GM12864 (cell line): ENCODE results near the gene ANO3.

Source experiments
- DNase-seq: peaks from one replicate; pipeline ENCODE4 v3.0.0-alpha.2; 2011; ENCODE audit warnings: low read depth
- H3K4me3 ChIP-seq: 2 replicates; pipeline ENCODE4 v1.5.1; 2011; ENCODE audit warnings: mild to moderate bottlenecking, low read depth, low read length, control low read depth
- CTCF ChIP-seq: IDR thresholded peaks from 2 replicates; pipeline ENCODE4 v1.5.1; 2011; ENCODE audit warnings: low read depth, mild to moderate bottlenecking, moderate library complexity, low read length, control low read depth, inconsistent platforms; ENCODE audit errors: missing control alignments

The ANO3 gene

DNA sequence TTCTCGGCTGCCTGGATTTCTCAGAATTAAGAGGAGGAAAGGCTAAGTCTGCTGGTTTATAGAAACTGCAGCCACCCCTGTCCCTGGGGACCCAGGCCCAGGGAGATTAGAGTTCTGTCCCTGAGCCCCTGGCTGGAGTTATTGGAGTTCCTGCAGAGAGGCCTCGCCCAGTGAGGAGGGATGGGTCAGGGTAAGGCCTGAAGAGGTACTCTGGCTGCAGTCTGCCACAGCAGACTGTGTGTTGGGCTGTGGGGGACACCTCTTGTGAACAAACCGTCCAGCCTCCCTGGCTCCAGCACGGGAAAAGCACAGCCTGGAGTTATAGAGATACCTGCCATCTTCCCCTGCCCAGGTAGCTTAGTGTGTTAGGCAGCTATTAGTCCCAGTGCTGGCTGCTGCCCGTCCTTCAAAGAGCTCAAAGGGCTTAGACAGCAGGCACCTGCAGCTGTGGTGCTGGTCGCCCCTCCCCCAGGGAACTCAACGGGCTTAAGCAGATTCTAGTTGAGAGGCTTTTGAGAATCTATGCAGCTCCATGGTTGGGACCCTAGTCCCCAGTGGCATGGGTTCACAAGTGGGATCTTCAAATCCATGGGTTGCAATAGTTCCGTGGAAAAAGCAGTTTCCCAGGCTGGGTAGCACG, 276.7 kb downstream of the ANO3 start:
- no peak for DNase-seq
- no peak for TF ChIP-seq CTCF
- H3K4me3 ChIP-seq = no peak overlapping the region; the same call in 1 of the 2 replicates

DNA sequence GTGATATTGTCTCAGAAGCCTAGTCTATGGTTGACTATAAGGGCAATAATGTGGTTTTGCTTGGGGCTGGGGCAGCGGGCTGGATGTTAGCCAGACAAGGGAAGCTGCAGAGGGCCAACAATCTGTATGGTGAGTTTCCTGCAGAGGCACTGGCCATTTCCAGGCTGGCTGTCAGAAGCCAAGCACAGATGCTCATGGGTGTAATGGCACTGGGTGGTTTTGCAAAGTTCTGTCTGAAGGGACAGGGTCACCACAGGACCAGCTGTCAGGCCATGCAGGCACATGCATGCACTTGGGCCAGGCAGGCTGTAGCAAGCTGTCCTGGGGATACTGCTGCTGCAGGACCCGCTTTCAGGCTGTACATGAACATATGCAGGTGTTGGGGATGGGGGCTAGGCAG, 281.8 kb downstream of the ANO3 start:
- no peak for DNase-seq
- no peak overlapping the region for H3K4me3 ChIP-seq
- no peak for TF ChIP-seq CTCF

GRCh38 chr11:26618441-26618840, 286.5 kb downstream of the ANO3 start:
- TF ChIP-seq CTCF = no peak
- H3K4me3 ChIP-seq = no peak overlapping the region
- no peak for DNase-seq

DNA sequence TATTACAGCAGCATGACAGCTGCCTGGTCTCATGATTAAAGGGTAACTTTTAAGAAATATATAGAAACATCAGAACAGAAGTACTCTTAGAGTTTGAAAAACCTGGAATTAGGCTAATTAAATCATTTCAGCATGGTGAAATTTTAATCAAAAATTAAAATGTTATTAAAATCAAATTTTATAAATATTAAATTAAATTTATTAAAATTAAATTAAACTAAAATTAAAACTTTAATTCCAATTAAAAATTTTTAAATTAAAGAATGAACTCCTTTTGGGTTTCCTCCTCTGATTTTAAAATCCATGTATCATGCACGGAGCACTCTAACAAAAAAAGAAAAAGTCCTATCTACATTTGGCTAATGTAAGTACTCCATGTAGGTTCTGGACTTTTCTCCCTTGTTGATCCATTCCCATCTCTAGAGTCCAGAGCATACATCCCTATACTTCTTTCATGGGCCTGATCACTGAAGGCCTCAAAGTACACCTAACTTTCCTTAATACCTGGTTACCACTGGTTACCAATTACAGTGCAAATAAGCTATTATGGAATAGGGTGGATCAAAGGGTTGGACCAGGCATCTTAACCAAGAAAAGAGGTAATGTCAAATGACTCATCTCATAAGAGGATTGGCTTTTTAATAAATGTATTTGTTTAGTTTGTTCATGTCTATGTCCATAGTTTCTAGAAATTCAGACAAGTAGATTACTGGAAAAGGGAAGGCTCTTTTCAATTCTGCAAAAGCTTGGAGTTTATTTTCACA, 288.5 kb downstream of the ANO3 start:
- TF ChIP-seq CTCF = no peak
- H3K4me3 ChIP-seq = no peak overlapping the region
- no peak for DNase-seq

DNA sequence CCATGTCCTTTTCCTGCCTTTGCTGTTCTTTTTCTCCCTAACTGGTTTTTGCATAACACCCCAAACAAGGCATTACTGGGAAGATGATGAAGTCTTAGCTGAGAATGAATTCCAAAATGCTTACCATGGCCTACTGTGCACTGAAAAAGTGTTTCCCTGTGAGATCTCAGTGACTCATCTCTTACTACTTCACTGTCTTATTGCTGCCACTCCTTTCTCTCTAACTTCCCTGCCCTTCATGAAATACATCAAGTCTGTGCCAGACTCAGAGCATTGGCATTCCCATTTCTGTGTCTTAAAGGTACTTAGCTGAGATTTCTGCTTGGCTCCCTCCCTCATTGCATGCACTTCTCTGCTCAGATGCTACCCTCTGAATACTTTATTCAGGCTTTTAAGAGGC, 289.2 kb downstream of the ANO3 start:
- TF ChIP-seq CTCF = no peak
- no peak for DNase-seq
- no peak overlapping the region for H3K4me3 ChIP-seq

GRCh38 chr11:26622181-26622580, 290.3 kb downstream of the ANO3 start:
- DNase-seq = no peak
- no peak for TF ChIP-seq CTCF
- no peak overlapping the region for H3K4me3 ChIP-seq
